Measurements from ENCODE around the gene PSD2. TPM values are rescaled to one million over a fixed set of nuclear protein-coding genes. Genes with fewer than 3 reads are reported as not detected.

Gene PSD2
- total and polyA plus RNA-seq, 2 experiments from 2014 or later: 0.08 to 0.10 TPM

GRCh38 chr5:139822553-139823425, 27.2 kb downstream of the PSD2 start (continued):
- no peak for TF ChIP-seq CTCF (conservative IDR thresholded peaks at IDR 0.05; ENCODE audit: low read depth in 2 of 2)
- TF ChIP-seq ZNF462 (CRISPR knock-in tag; IDR thresholded peaks at IDR 0.05): no peak
- no peak for TF ChIP-seq ZNF114 (CRISPR knock-in tag; IDR thresholded peaks at IDR 0.05)
- TF ChIP-seq STAT1 (IDR thresholded peaks at IDR 0.05; ENCODE audit: unreplicated experiment): no peak

- Histone ChIP-seq H3F3A (replicated peaks; ENCODE audit: low read depth) (no peaks in the 10 kb centered on the region), H4K20me1 (replicated peaks; ENCODE audit: insufficient read depth) (no peaks in the 10 kb centered on the region), H3K4me3 (no peak overlapping the region), H3K79me2 (replicated peaks; ENCODE audit: insufficient read depth) (no peaks in the 10 kb centered on the region), H3K27ac (ENCODE audit: low read depth) (no peak overlapping the region), H3K4me1 (ENCODE audit: insufficient read depth) (no peaks in the 10 kb centered on the region), H3K36me3 (ENCODE audit: insufficient read depth) (no peaks in the 10 kb centered on the region), H3K9me2 (ENCODE audit: insufficient read depth) (0 out of 2 replicates have a peak, but pooled peaks cover 2% of the 10 kb centered on the region), H2AFZ (no peak overlapping the region), H3K27me3 (ENCODE audit: insufficient read depth) (no peaks in the 10 kb centered on the region), H3K4me2 (no peak overlapping the region)
- Mint-ChIP-seq H3K4me3 (no peak overlapping the region), H3K27me3 (ENCODE audit: insufficient read depth, low read depth, poor library complexity) (peaks cover 8% of the 10 kb centered on the region), H3K4me1 (peaks cover 3% of the 10 kb centered on the region; the same call in 1 of the 3 replicates), H3K9me3 (peaks cover 2% of the 10 kb centered on the region; the same call in 2 of the 3 replicates), H3K36me3 (ENCODE audit: low read depth) (no peaks in the 10 kb centered on the region), H3K27ac (no peak overlapping the region)
- no peak for ATAC-seq
- DNase-seq (ENCODE audit: low spot score): no peak
- TF ChIP-seq CTCF (conservative IDR thresholded peaks at IDR 0.05; ENCODE audit: low read depth in 2 of 2): no peak
- no peak for TF ChIP-seq ZNF114 (CRISPR knock-in tag; IDR thresholded peaks at IDR 0.05)
- no peak for TF ChIP-seq POLR2AphosphoS5 (IDR thresholded peaks at IDR 0.05; ENCODE audit: low read depth)
- TF ChIP-seq EZH2 (IDR thresholded peaks at IDR 0.05; ENCODE audit: low read depth, unreplicated experiment): no peak
- TF ChIP-seq ZNF331 (CRISPR knock-in tag; IDR thresholded peaks at IDR 0.05; ENCODE audit: low read depth): no peak
- TF ChIP-seq ETS1 (IDR thresholded peaks at IDR 0.05): no peak
Observed at GRCh38 chr5:139823757-139824355, 28.2 kb downstream of the PSD2 start.
